Stimulated activated CD4-positive, alpha-beta T cell treated with anti-CD3 and anti-CD28 coated beads, Interleukin-2, amount 100 ng/mL, for 4 hours (primary cell): ENCODE data around the gene RTN4RL2.
"Not testable (repeated sequence)": the region's sequence is repeated elsewhere in the genome, so short reads cannot be mapped to it uniquely, and the experiment has no call there.

ENCODE experiments used
- DNase-seq: peaks from one replicate; pipeline ENCODE4 v3.0.0-alpha.2; 2020; ENCODE audit warnings: low read depth

RTN4RL2 gene

GRCh38 chr11:57432714-57433163 lies 27.6 kb upstream of the RTN4RL2 start:
- no peak for DNase-seq

- DNase-seq: no peak
Observed at GRCh38 chr11:57434640-57435546, 25.4 kb upstream of the RTN4RL2 start.

GRCh38 chr11:57436031-57436430 lies 24.3 kb upstream of the RTN4RL2 start:
- DNase-seq: no peak

- DNase-seq: no peak
Observed at GRCh38 chr11:57438345-57439285, 21.7 kb upstream of the RTN4RL2 start.

GRCh38 chr11:57439786-57440185 lies 20.5 kb upstream of the RTN4RL2 start:
- DNase-seq: no peak

- no peak for DNase-seq
Observed at GRCh38 chr11:57440744-57441414, 19.4 kb upstream of the RTN4RL2 start.

GRCh38 chr11:57444362-57445121 lies 15.8 kb upstream of the RTN4RL2 start:
- DNase-seq: no peak

- not testable (repeated sequence) for DNase-seq
Observed at GRCh38 chr11:57445122-57445394, 15.3 kb upstream of the RTN4RL2 start.

- DNase-seq: no peak
Observed at GRCh38 chr11:57446055-57446454, 14.3 kb upstream of the RTN4RL2 start.

GRCh38 chr11:57453543-57454177 lies 6.7 kb upstream of the RTN4RL2 start:
- no peak for DNase-seq

GRCh38 chr11:57456960-57457642 lies 3.2 kb upstream of the RTN4RL2 start:
- DNase-seq: peak; percentile 54

- DNase-seq: no peak
Observed at GRCh38 chr11:57457643-57458023, 2.7 kb upstream of the RTN4RL2 start.

GRCh38 chr11:57458060-57458409 lies 2.3 kb upstream of the RTN4RL2 start:
- DNase-seq: peak; percentile 62

GRCh38 chr11:57458410-57459163 lies 1.7 kb upstream of the RTN4RL2 start:
- peak; percentile 84 for DNase-seq

- DNase-seq: peak; percentile 23
Observed at GRCh38 chr11:57459164-57460021, 935 bp upstream of the RTN4RL2 start.

- DNase-seq: no peak
Observed at GRCh38 chr11:57460758-57461749, 726 bp downstream of the RTN4RL2 start.

GRCh38 chr11:57461841-57462489 lies 1.6 kb downstream of the RTN4RL2 start:
- DNase-seq: no peak
